H1 (cell line): ENCODE results near the gene RIPOR2. TPM values are rescaled to one million over a fixed set of nuclear protein-coding genes. Genes with fewer than 3 reads are reported as not detected.

Experiments used
- CTCF ChIA-PET: fragments of 300-600 bp; sonication (Branson Sonifier 250); formaldehyde crosslinking; loops from one replicate; lab custom pipeline; 2021; ENCODE audit not compliant: partially characterized antibody; lab: Charles Lee
- POLR2A ChIA-PET: fragments of 300-600 bp; sonication (Branson Sonifier 250); formaldehyde crosslinking; loops from one replicate; lab custom pipeline; 2021; ENCODE audit warnings: inconsistent platforms; ENCODE audit not compliant: partially characterized antibody; lab: Charles Lee
- DNase-seq, 2 experiments: peaks; one replicate each; pipeline versions ENCODE4 v3.0.0 to v3.0.0-alpha.2; 2010 to 2022; ENCODE audit warnings: low spot score in 2 of 2, low read depth in 1 of 2, mixed read lengths in 1 of 2
- FAIRE-seq: peaks from 2 replicates; lab custom pipeline; 2011; peaks lifted over from hg19 to GRCh38; lab: Jason Lieb, UNC
- H2AFZ ChIP-seq: 2 replicates; pipeline ENCODE4 v1.8.1; 2012; ENCODE audit warnings: low read length, inconsistent platforms
- H2AK5ac ChIP-seq: 2 replicates; pipeline ENCODE4 v1.6.1; 2013; ENCODE audit warnings: low read depth, low read length
- H2BK120ac ChIP-seq: replicated peaks from 2 replicates; pipeline ENCODE3; 2013; ENCODE audit warnings: low read depth, low read length, inconsistent platforms
- H2BK12ac ChIP-seq: 2 replicates; pipeline ENCODE4 v1.6.1; 2013; ENCODE audit warnings: low read depth, low read length
- H2BK15ac ChIP-seq: 2 replicates; pipeline ENCODE4 v1.6.1; 2013; ENCODE audit warnings: low read length
- H2BK20ac ChIP-seq: 2 replicates; pipeline ENCODE4 v1.6.1; 2013; ENCODE audit warnings: low read length
- H2BK5ac ChIP-seq: 2 replicates; pipeline ENCODE4 v1.6.1; 2013; ENCODE audit warnings: low read depth, low read length
- H3K14ac ChIP-seq: 2 replicates; pipeline ENCODE4 v1.6.1; 2013; ENCODE audit warnings: inconsistent platforms; ENCODE audit not compliant: insufficient read length
- H3K18ac ChIP-seq: 2 replicates; pipeline ENCODE4 v1.6.1; 2013; ENCODE audit warnings: low read length; ENCODE audit errors: extremely low read depth
- H3K23ac ChIP-seq: 2 replicates; pipeline ENCODE4 v1.6.1; 2013; ENCODE audit warnings: inconsistent platforms; ENCODE audit not compliant: insufficient read length
- H3K23me2 ChIP-seq: 2 replicates; pipeline ENCODE4 v1.6.1; 2013; ENCODE audit warnings: low read depth, low read length
- H3K27ac ChIP-seq: 2 replicates; pipeline ENCODE4 v1.6.1; 2011; ENCODE audit warnings: low read depth, low read length, inconsistent platforms
- H3K27me3 ChIP-seq, 4 experiments: replicated peaks in 1 of 4; 1 replicate in 1 of 4; 2 replicates in 3 of 4; pipeline versions ENCODE4 v1.6.1 to v1.8.1; 2011 to 2013; ENCODE audit warnings: low read length in 3 of 4, mild to moderate bottlenecking in 3 of 4, inconsistent platforms in 2 of 4, mixed read lengths in 2 of 4, moderate library complexity in 1 of 4; ENCODE audit not compliant: control insufficient read depth in 3 of 4, insufficient read depth in 3 of 4; ENCODE audit errors: extremely low read depth in 1 of 4
- H3K36me3 ChIP-seq, 4 experiments: 2 replicates each; pipeline versions ENCODE4 v1.6.1 to v1.8.1; 2011 to 2013; ENCODE audit warnings: mild to moderate bottlenecking in 4 of 4, low read length in 3 of 4, moderate library complexity in 2 of 4, control low read depth in 1 of 4, inconsistent platforms in 1 of 4; ENCODE audit not compliant: insufficient read depth in 4 of 4, control insufficient read depth in 2 of 4
- H3K4ac ChIP-seq: replicated peaks from 2 replicates; pipeline ENCODE3; 2013; ENCODE audit warnings: low read length, low read depth, mixed read lengths, inconsistent platforms; ENCODE audit not compliant: insufficient read length
- H3K4me1 ChIP-seq, 4 experiments: replicated peaks in 1 of 4; 1 replicate in 1 of 4; 2 replicates in 3 of 4; pipeline versions ENCODE4 v1.6.1 to v1.8.1; 2011 to 2013; ENCODE audit warnings: low read length in 3 of 4, inconsistent platforms in 2 of 4, mixed read lengths in 1 of 4; ENCODE audit not compliant: insufficient read depth in 4 of 4, control insufficient read depth in 3 of 4
- H3K4me2 ChIP-seq, 2 experiments: 2 replicates each; pipeline versions ENCODE4 v1.6.1 to v1.8.1; 2011 to 2013; ENCODE audit warnings: low read depth in 2 of 2, low read length in 2 of 2, control low read depth in 1 of 2, inconsistent platforms in 1 of 2, mild to moderate bottlenecking in 1 of 2; ENCODE audit not compliant: insufficient read depth in 1 of 2
- H3K4me3 ChIP-seq, 4 experiments: fragments of 200-600, 300-600 bp in 1 of 4; sonication (generic), shearing (Covaris generic), sonication (Bioruptor Twin) in 1 of 4; 2 replicates each; pipeline versions ENCODE4 v1.5.1 to v1.8.1; 2011 to 2016; ENCODE audit warnings: low read length in 4 of 4, low read depth in 3 of 4, control low read depth in 2 of 4, inconsistent platforms in 2 of 4, mild to moderate bottlenecking in 2 of 4, mixed read lengths in 1 of 4, moderate library complexity in 1 of 4; ENCODE audit not compliant: insufficient read depth in 2 of 4; ENCODE audit errors: extremely low read depth in 1 of 4
- H3K56ac ChIP-seq: replicated peaks from 2 replicates; pipeline ENCODE3; 2013; ENCODE audit warnings: low read depth, mild to moderate bottlenecking, mixed read lengths, low read length, inconsistent platforms; ENCODE audit not compliant: insufficient read length
- H3K79me1 ChIP-seq: 2 replicates; pipeline ENCODE4 v1.6.1; 2013; ENCODE audit warnings: low read depth, low read length, control low read depth
- H3K79me2 ChIP-seq, 2 experiments: 2 replicates each; pipeline versions ENCODE4 v1.6.1 to v1.8.1; 2012 to 2013; ENCODE audit warnings: low read length in 2 of 2, mild to moderate bottlenecking in 2 of 2, inconsistent platforms in 1 of 2; ENCODE audit not compliant: insufficient read depth in 2 of 2, control insufficient read depth in 1 of 2
- H3K9ac ChIP-seq, 4 experiments: replicated peaks in 1 of 4; 1 replicate in 1 of 4; 2 replicates in 3 of 4; pipeline versions ENCODE4 v1.6.1 to v1.8.1; 2011 to 2013; ENCODE audit warnings: low read depth in 3 of 4, low read length in 3 of 4, control low read depth in 2 of 4, mild to moderate bottlenecking in 2 of 4, moderate library complexity in 2 of 4, inconsistent platforms in 1 of 4; ENCODE audit errors: extremely low read depth in 1 of 4
- H3K9me3 ChIP-seq, 2 experiments: 2 replicates each; pipeline versions ENCODE4 v1.6.1 to v1.8.1; 2012 to 2013; ENCODE audit warnings: mild to moderate bottlenecking in 2 of 2, moderate library complexity in 2 of 2, control low read depth in 1 of 2, inconsistent platforms in 1 of 2, low read depth in 1 of 2, low read length in 1 of 2, mixed read lengths in 1 of 2; ENCODE audit not compliant: insufficient read depth in 2 of 2
- H4K20me1 ChIP-seq, 2 experiments: replicated peaks in 1 of 2; 2 replicates each; pipeline versions ENCODE3 to v1.8.1; 2011 to 2013; ENCODE audit warnings: inconsistent platforms in 2 of 2, low read length in 2 of 2, mild to moderate bottlenecking in 1 of 2; ENCODE audit not compliant: insufficient read depth in 2 of 2, control insufficient read depth in 1 of 2
- H4K5ac ChIP-seq: 2 replicates; pipeline ENCODE4 v1.6.1; 2013; ENCODE audit warnings: low read length, low read depth, mixed read lengths, inconsistent platforms; ENCODE audit not compliant: insufficient read length
- H4K8ac ChIP-seq: 2 replicates; pipeline ENCODE4 v1.8.0; 2013; ENCODE audit warnings: mild to moderate bottlenecking, moderate library complexity, low read length, inconsistent platforms; ENCODE audit not compliant: insufficient read depth; ENCODE audit errors: extremely low read depth
- H4K91ac ChIP-seq: replicated peaks from 2 replicates; pipeline ENCODE3; 2013; ENCODE audit warnings: low read length, mixed read lengths, inconsistent platforms; ENCODE audit not compliant: insufficient read length
- NRF1 ChIP-seq: IDR thresholded peaks from 2 replicates; pipeline ENCODE4 v1.6.1; 2011; ENCODE audit warnings: mild to moderate bottlenecking, low read depth, low read length, improper control_type of control experiment
- PHF8 ChIP-seq: fragments of 200-600 bp; sonication (generic); conservative IDR thresholded peaks from 2 replicates; pipeline ENCODE4 v1.7.1; 2012; ENCODE audit warnings: low read depth, mild to moderate bottlenecking, inconsistent platforms, low read length, moderate library complexity
- POLR2AphosphoS5 ChIP-seq: IDR thresholded peaks from 2 replicates; pipeline ENCODE4 v1.6.1; 2011; ENCODE audit warnings: low read depth, low read length
- YY1 ChIP-seq: IDR thresholded peaks from 2 replicates; pipeline ENCODE4 v1.6.1; 2011; ENCODE audit warnings: low read depth, mild to moderate bottlenecking, low read length
- WGBS, 2 experiments: shearing (Covaris generic) in 1 of 2; methylation state at CpG; one replicate each; pipeline versions ENCODE4 v1.1.6 to v1.1.7; 2013 to 2015; ENCODE audit warnings: low lambda C conversion rate in 2 of 2, mixed read lengths in 2 of 2, inconsistent platforms in 1 of 2, low coverage in 1 of 2, missing lambda C conversion rate in 1 of 2; ENCODE audit not compliant: insufficient replicate concordance in 2 of 2, insufficient coverage in 1 of 2, insufficient read length in 1 of 2; ENCODE audit errors: extremely low coverage in 1 of 2, missing lambda C conversion rate in 1 of 2; 5-methylcytosine and 5-hydroxymethylcytosine counted together
- polyA plus RNA-seq, 7 experiments: library from polyadenylated mRNA; depleted of rRNA in 3 of 7; stranded (reverse) in 5 of 7; unstranded in 2 of 7; fragments of >200 nt in 5 of 7; fragments of 200-250 nt in 2 of 7; gene quantifications; 1 replicate in 5 of 7; 2 replicates in 1 of 7; 4 replicates in 1 of 7; pipeline versions ENCODE4 v1.2.1 to v1.2.3, GENCODE V29; 2011 to 2013; ENCODE audit warnings: missing spikeins in 2 of 7, mixed read lengths in 2 of 7
- total RNA-seq: library from RNA; stranded (reverse); fragmentation: NEBNext Ultra II Directional; extraction: Animal tissue kit (Norgen Biotek cat#: 25700); gene quantifications from 2 replicates; pipeline ENCODE4 v1.2.1, GENCODE V29; 2021

RIPOR2 gene
- total and polyA plus RNA-seq, 2 of the 8 experiments (the other 6 are each of a cell fraction or from before 2014, with no cell fraction given), result 16.7 to 45.6 TPM

GRCh38 chr6:24763578-24763977, 172.2 kb downstream of the RIPOR2 start:
- WGBS, 2 experiments, result 89% methylated on average over 3 of the region's 3 CpGs; no CpG with 5 or more reads in 1 of the 2 experiments
- H3K9me3 ChIP-seq, result no peaks in the 10 kb centered on the region
- no peak overlapping the region for H3K14ac ChIP-seq
- TF ChIP-seq POLR2AphosphoS5 (no peak), PHF8 (no peak), YY1 (no peak), NRF1 (no peak)

More at GRCh38 chr6:24763578-24763977, 172.2 kb downstream of the RIPOR2 start:
- Histone ChIP-seq H3K27me3 (no peaks in the 10 kb centered on the region), H3K27ac (no peak overlapping the region), H3K4ac (no peak overlapping the region), H4K8ac (no peak overlapping the region), H2AFZ (no peak overlapping the region), H4K91ac (no peak overlapping the region), H2BK12ac (no peak overlapping the region), H3K56ac (no peak overlapping the region), H3K4me3 (no peak overlapping the region), H3K4me1 (no peaks in the 10 kb centered on the region), H3K4me2 (no peak overlapping the region), H2AK5ac (no peak overlapping the region), H3K79me2 (no peaks in the 10 kb centered on the region), H2BK120ac (no peak overlapping the region), H2BK5ac (no peak overlapping the region), H3K36me3 (no peaks in the 10 kb centered on the region), H2BK15ac (no peak overlapping the region), H3K9ac (no peak overlapping the region), H2BK20ac (no peak overlapping the region), H4K5ac (no peak overlapping the region), H3K23ac (no peak overlapping the region), H3K18ac (no peak overlapping the region), H3K23me2 (no peaks in the 10 kb centered on the region), H4K20me1 (no peaks in the 10 kb centered on the region), H3K79me1 (no peaks in the 10 kb centered on the region)
- CTCF ChIA-PET, result no interaction called here
- POLR2A ChIA-PET, result interaction anchor here (3.3 kb wide), 1 partner anchor 12 kb away, joined by 9 read pairs; no protein-coding TSS in a partner anchor
- DNase-seq (no peak), FAIRE-seq (no peak)
